HCEC 1CT (cell line): ENCODE data around the gene MT1F.

ENCODE experiments used
- DNase-seq: peaks from one replicate; pipeline ENCODE4 v3.0.0-alpha.2; 2017

MT1F gene

GRCh38 chr16:56701534-56701933 is 43.8 kb downstream of the MT1F start:
- DNase-seq = no peak

- no peak for DNase-seq
These were observed 45.1 kb downstream of the MT1F start for GRCh38 chr16:56702836-56703235.
